ENCODE measurements around the gene TXLNB. TPM values are rescaled to one million over a fixed set of nuclear protein-coding genes. Genes with fewer than 3 reads are reported as not detected.
"Not testable (repeated sequence)": the region's sequence is repeated elsewhere in the genome, so short reads cannot be mapped to it uniquely, and the experiment has no call there.

TXLNB gene
- total RNA-seq, 2 donors from 2014 or later: 0.19 to 0.22 TPM

DNA sequence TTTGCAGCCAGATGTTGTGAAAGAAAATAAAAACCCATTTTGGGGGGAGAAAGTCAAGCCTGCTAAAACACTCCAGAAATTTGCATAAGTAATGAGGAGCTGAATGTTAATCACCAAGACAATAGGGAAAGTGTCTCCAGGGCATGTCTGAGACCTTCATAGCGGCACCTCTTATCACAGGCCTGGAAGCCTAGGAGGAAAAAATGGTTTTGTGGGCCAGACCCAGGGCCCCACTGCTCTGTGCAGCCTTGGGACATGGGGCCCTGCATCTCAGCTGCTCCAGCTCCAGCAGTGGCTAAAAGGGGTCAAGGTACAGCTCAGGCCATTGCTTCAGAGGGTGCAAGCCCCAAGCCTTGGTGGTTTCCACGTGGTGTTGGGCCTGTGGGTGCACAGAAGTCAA is 57.6 kb downstream of the TXLNB start:
- H3K4me3 Mint-ChIP-seq; H3K9me3 Mint-ChIP-seq; ATAC-seq (replicated peaks in 1 of 2); H3K27me3 Mint-ChIP-seq (ENCODE audit: low read depth); DNase-seq; H3K27ac Mint-ChIP-seq; H3K36me3 Mint-ChIP-seq (ENCODE audit: insufficient read depth in 2 of 2): not testable (repeated sequence)
- peaks cover 11% of the 10 kb centered on the region for H3K4me1 Mint-ChIP-seq (ENCODE audit: low read depth)

DNA sequence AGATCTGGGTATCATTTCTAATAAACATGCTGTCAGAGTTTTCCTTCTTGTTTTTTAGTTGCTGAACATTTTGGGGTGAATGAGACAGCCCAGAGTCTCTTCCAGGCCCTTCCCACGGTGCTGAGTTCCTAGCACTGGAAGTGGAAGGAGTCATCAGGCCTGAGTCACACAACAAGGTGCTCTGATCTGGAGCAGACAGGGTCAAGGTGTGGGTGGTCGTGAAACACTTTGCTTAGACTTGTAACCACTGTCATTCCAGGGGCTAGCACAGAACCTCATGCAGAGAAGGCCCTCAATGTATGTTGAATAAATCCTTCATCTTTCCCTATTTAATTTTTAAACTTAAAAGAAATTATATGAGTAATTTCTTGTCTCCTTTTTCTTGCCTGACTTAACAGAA is 60.6 kb downstream of the TXLNB start:
- Mint-ChIP-seq H3K36me3 (ENCODE audit: insufficient read depth in 2 of 2) (peaks cover 5 to 7% of the 10 kb centered on the region in 2 donors), H3K27me3 (ENCODE audit: low read depth) (no peaks in the 10 kb centered on the region), H3K27ac (no peak overlapping the region), H3K4me1 (ENCODE audit: low read depth) (peaks cover 11% of the 10 kb centered on the region), H3K9me3 (peaks cover 3 to 7% of the 10 kb centered on the region in 2 donors), H3K4me3 (no peak overlapping the region)
- no peak for ATAC-seq (replicated peaks in 1 of 2)
- DNase-seq: no peak

DNA sequence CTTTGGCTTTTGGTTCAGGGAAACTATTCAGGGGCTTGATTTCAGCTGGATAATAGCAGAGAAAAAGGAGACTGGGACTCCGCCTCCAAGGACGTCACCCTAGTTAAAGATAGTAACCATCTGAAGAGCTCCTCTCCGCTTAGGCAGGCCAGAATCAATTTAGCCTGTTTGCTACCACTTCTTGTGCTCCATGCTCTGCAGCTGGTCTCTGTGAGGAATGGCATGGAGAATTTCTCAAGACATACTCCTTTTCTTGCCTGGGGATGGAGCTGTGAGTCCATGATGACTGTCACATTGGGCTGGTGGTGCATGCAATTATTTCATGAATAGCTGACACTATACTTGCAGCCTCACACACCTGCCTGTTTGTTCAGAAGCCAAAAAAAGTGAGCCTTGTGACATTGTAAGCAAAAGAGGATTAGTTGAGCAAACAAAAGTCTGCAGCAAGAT is 61.4 kb downstream of the TXLNB start:
- DNase-seq (no peak), ATAC-seq (replicated peaks in 1 of 2) (no peak)
- Mint-ChIP-seq H3K4me3 (no peak overlapping the region), H3K27me3 (ENCODE audit: low read depth) (no peaks in the 10 kb centered on the region), H3K36me3 (ENCODE audit: insufficient read depth in 2 of 2) (peaks cover 5 to 7% of the 10 kb centered on the region in 2 donors), H3K9me3 (peaks cover 3 to 7% of the 10 kb centered on the region in 2 donors), H3K4me1 (ENCODE audit: low read depth) (peaks cover 11% of the 10 kb centered on the region), H3K27ac (no peak overlapping the region)

DNA sequence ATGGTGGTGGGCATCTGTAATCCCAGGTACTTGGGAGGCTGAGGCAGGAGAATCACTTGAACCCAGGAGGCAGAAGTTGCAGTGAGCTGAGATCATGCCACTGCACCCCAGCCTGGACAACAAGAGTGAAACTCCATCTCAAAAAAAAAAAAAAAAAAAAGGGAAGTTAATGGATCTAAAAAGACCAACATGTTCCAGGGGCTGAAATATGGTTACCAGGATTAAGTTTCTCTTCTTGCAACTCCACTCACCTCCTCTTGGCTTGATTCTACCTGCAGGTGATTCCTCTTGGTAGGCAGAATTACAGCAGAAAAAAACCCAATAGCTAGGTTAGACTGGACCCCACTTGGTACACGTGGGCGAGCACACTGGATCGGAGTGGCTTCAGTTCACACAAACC is 63.4 kb downstream of the TXLNB start:
- H3K27me3 Mint-ChIP-seq (ENCODE audit: low read depth); ATAC-seq (replicated peaks in 1 of 2); H3K36me3 Mint-ChIP-seq (ENCODE audit: insufficient read depth in 2 of 2); H3K9me3 Mint-ChIP-seq; DNase-seq; H3K27ac Mint-ChIP-seq; H3K4me3 Mint-ChIP-seq: not testable (repeated sequence)
- H3K4me1 Mint-ChIP-seq (ENCODE audit: low read depth): peaks cover 11% of the 10 kb centered on the region

DNA sequence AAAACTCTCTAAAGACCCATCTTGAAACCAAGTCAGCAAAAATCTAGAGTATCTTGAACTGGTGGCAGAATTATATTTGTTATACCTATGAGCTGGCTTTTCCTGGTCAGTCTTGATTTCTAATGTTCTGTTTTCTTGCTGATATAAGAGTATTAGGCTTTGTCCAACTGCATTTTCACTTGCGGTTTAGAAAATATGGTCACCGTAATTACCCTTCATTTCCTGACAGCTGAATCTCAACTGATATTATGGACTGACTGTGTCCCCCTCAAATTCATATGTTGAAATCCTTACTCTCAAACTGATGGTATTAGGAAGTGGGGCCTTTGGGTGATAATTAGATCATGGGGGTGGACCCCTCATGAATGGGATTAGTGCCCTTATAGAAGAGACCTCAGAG is 72.1 kb downstream of the TXLNB start:
- no peak for DNase-seq
- ATAC-seq (replicated peaks in 1 of 2): no peak
- Mint-ChIP-seq H3K4me3 (no peak overlapping the region), H3K27ac (peak overlapping the region; percentile 60), H3K4me1 (ENCODE audit: low read depth) (peaks cover 8% of the 10 kb centered on the region), H3K36me3 (ENCODE audit: insufficient read depth in 2 of 2) (peaks cover 0 to 5% of the 10 kb centered on the region in 2 donors), H3K27me3 (ENCODE audit: low read depth) (no peaks in the 10 kb centered on the region), H3K9me3 (peaks cover 0 to 1% of the 10 kb centered on the region in 2 donors)

DNA sequence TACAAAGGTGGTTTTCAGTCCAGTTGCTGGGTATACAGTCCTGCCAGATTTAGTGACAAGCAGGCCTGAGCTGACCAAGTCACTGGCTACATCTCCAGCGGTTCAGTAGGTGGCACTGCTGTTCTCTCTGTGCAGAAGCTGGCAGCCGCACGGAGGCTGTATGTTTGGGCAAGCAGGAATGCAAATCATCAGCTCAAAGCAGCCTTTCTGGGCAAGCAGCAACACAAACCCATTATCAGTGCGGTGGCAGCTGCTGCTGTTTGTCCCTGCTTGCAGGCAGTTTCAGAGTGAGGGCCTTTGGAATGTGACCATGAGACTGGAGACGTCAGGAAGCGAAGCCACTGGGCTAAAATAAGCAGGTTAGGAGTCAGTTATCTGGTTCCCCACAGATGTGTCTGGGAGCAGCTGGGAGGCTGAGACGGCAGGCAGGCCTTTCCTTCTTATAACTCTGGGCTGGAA is 72.5 kb downstream of the TXLNB start:
- DNase-seq: peak; percentile 70 to 74
- Mint-ChIP-seq H3K4me3 (peak overlapping the region; percentile 71 to 73), H3K36me3 (ENCODE audit: insufficient read depth in 2 of 2) (peaks cover 0 to 5% of the 10 kb centered on the region in 2 donors), H3K27ac (peak overlapping the region; percentile 60), H3K9me3 (peaks cover 0 to 1% of the 10 kb centered on the region in 2 donors), H3K27me3 (ENCODE audit: low read depth) (no peaks in the 10 kb centered on the region), H3K4me1 (ENCODE audit: low read depth) (peaks cover 8% of the 10 kb centered on the region)
- peak; percentile 99 to 100 for ATAC-seq (replicated peaks in 1 of 2)

DNA sequence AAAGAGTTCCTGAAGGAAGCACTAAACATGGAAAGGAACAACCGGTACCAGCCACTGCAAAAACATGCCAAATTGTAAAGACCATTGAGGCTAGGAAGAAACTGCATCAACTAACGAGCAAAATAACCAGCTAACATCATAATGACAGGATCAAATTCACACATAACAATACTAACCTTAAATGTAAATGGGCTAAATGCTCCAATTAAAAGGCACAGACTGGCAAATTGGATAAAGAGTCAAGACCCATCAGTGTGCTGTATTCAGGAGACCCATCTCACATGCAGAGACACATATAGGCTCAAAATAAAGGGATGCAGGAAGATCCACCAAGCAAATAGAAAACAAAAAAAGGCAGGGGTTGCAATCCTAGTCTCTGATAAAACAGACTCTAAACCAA is 79.3 kb downstream of the TXLNB start:
- not testable (repeated sequence) for H3K4me3 Mint-ChIP-seq; H3K27me3 Mint-ChIP-seq (ENCODE audit: low read depth); H3K4me1 Mint-ChIP-seq (ENCODE audit: low read depth); DNase-seq; H3K27ac Mint-ChIP-seq; ATAC-seq (replicated peaks in 1 of 2)
- peaks cover 17 to 20% of the 10 kb centered on the region in 2 donors for H3K9me3 Mint-ChIP-seq
- H3K36me3 Mint-ChIP-seq (ENCODE audit: insufficient read depth in 2 of 2): peaks cover 18 to 25% of the 10 kb centered on the region in 2 donors

DNA sequence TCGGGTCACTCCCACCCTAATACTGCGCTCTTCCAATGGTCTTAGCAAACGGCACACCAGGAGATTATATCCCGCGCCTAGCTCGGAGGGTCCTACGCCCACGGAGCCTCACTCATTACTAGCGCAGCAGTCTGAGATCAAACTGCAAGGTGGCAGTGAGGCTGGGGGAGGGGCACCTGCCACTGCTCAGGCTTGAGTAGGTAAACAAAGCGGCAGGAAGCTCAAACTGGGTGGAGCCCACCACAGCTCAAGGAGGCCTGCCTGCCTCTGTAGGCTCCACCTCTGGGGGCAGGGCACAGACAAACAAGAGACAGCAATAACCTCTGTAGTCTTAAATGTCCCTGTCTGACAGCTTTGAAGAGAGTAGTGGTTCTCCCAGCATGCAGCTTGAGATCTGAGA is 81.0 kb downstream of the TXLNB start:
- H3K4me1 Mint-ChIP-seq (ENCODE audit: low read depth); H3K4me3 Mint-ChIP-seq; H3K27me3 Mint-ChIP-seq (ENCODE audit: low read depth); ATAC-seq (replicated peaks in 1 of 2); H3K27ac Mint-ChIP-seq; DNase-seq: not testable (repeated sequence)
- Mint-ChIP-seq H3K9me3 (peaks cover 23 to 24% of the 10 kb centered on the region in 2 donors), H3K36me3 (ENCODE audit: insufficient read depth in 2 of 2) (peaks cover 20 to 34% of the 10 kb centered on the region in 2 donors)

DNA sequence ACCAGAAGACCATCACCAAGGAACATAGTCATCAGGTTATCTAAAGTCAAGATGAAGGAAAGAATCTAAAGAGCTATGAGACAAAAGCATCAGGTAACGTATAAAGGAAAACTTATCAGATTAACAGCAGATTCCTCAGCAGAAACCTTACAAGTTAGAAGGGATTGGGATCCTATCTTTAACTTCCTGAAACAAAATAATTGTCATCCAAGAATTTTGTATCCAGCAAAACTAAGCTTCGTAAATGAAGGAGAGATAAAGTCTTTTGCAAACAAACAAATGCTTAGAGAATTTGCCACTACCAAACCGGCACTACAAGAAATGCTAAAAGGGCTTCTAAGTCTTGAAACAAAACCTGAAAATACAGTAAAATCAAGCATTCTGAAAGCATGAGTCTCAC is 86.0 kb downstream of the TXLNB start:
- no peaks in the 10 kb centered on the region for H3K4me1 Mint-ChIP-seq (ENCODE audit: low read depth)
- DNase-seq: no peak
- ATAC-seq (replicated peaks in 1 of 2): no peak
- H3K9me3 Mint-ChIP-seq: peaks cover 13 to 26% of the 10 kb centered on the region in 2 donors
- no peak overlapping the region for H3K4me3 Mint-ChIP-seq
- no peak overlapping the region for H3K27ac Mint-ChIP-seq
- H3K36me3 Mint-ChIP-seq (ENCODE audit: insufficient read depth in 2 of 2): peaks cover 20 to 32% of the 10 kb centered on the region in 2 donors
- no peaks in the 10 kb centered on the region for H3K27me3 Mint-ChIP-seq (ENCODE audit: low read depth)

DNA sequence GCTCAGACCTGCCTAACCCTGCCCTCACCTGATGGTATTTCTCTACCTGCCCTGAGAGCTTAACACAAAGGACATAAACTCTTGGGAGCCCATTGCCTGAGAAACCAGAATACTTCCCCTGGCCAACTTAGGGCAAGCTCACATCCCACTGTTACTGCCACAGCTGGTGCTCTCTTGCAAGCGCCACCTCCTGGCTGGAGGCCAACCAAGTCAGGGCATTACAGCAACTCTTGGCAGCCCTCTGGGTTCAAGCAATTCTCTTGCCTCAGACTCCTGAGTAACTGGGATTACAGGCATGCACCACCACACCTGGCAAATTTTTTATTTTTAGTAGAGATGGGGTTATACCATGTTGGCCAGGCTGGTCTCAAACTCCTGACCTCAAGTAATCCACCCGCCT is 86.8 kb downstream of the TXLNB start:
- DNase-seq (no peak), ATAC-seq (replicated peaks in 1 of 2) (no peak)
- Mint-ChIP-seq H3K9me3 (peaks cover 13 to 23% of the 10 kb centered on the region in 2 donors), H3K4me1 (ENCODE audit: low read depth) (no peaks in the 10 kb centered on the region), H3K27ac (no peak overlapping the region), H3K27me3 (ENCODE audit: low read depth) (no peaks in the 10 kb centered on the region), H3K4me3 (no peak overlapping the region), H3K36me3 (ENCODE audit: insufficient read depth in 2 of 2) (peaks cover 18 to 30% of the 10 kb centered on the region in 2 donors)

DNA sequence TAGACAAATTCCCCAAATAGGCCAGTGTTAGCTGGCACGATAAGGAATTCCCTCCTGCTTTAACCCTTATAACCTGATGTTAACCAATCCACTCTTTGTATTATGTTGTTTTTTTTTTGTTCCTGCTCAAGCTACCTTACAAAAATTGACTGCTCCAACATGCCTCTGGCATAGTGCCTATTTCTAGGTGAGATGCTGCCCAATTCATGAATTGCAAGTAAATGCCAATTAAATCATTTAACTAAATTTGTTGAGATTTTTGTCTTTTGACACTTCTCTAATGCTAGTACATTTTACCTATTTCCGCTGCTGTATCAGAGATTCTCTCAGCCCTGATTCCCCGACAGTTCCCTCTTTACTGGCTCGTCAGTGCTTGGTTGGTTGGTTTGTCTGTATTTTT is 90.4 kb downstream of the TXLNB start:
- Mint-ChIP-seq H3K4me1 (ENCODE audit: low read depth) (no peaks in the 10 kb centered on the region), H3K4me3 (no peak overlapping the region), H3K27ac (no peak overlapping the region), H3K27me3 (ENCODE audit: low read depth) (no peaks in the 10 kb centered on the region), H3K36me3 (ENCODE audit: insufficient read depth in 2 of 2) (peaks cover 4 to 9% of the 10 kb centered on the region in 2 donors), H3K9me3 (peaks cover 0 to 3% of the 10 kb centered on the region in 2 donors)
- DNase-seq (no peak), ATAC-seq (replicated peaks in 1 of 2) (no peak)

DNA sequence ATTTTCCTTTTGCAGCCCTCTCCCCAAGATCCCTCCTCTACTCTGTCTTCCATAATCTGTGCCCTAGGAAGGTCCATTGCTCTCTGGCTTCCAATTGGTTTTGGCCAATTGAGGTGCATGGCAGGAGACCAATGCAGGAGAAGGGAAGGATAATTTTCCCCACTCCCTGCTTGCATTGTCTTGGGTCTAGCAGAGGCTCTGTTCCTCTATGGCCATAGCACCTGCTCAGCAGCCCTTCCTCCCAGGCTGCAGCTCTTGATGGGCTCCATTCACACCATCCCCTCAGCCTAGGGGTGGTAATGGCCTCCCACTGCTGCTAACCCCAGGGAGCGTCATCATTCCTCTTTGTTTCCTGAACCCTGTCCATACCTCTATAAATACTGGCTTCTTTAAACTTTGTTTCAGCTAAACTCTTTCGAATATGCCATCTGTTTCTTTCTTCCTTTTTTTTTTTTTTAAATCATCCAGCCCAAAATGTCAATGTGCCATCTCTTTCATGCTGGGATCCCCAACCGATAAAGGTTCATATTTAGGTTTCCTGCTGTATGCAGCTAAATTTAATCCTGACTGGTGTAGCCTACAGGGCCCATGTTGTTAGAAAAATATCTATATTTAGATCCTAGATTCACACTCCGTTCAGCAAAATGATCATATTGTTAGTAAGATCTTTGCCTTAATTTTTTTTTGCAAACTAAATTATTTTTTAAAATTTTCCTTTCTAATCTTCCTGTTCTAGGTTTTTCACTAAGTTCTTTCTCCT is 93.1 kb downstream of the TXLNB start:
- Mint-ChIP-seq H3K27ac (no peak overlapping the region), H3K4me3 (no peak overlapping the region), H3K27me3 (ENCODE audit: low read depth) (no peaks in the 10 kb centered on the region), H3K9me3 (no peaks in the 10 kb centered on the region), H3K4me1 (ENCODE audit: low read depth) (no peaks in the 10 kb centered on the region), H3K36me3 (ENCODE audit: insufficient read depth in 2 of 2) (peaks cover 0 to 5% of the 10 kb centered on the region in 2 donors)
- no peak for DNase-seq
- ATAC-seq (replicated peaks in 1 of 2): no peak

DNA sequence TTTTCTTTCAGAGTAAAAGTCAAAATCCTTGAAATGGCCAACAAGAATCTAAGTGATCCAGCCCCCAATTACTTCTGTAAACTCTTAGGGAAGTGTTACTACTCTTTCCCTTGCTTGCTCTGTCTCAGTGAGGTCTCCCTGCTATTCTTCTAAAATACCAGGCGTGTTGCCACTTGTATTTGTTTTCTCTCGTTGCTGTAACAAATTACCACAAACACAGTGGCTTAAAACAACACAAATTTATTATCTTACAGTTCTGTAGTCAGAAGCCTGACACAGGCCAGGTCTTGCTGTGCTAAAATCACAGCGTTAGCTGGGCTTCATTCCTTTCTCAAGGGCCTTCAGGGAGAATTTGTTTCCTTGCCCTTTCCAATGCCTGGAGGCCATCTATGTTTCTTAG is 97.1 kb downstream of the TXLNB start:
- no peak for DNase-seq
- Mint-ChIP-seq H3K4me1 (ENCODE audit: low read depth) (no peaks in the 10 kb centered on the region), H3K27me3 (ENCODE audit: low read depth) (no peaks in the 10 kb centered on the region), H3K36me3 (ENCODE audit: insufficient read depth in 2 of 2) (peaks cover 1 to 2% of the 10 kb centered on the region in 2 donors), H3K27ac (no peak overlapping the region), H3K9me3 (no peaks in the 10 kb centered on the region), H3K4me3 (no peak overlapping the region)
- ATAC-seq (replicated peaks in 1 of 2): no peak
